Adrenal gland (tissue), 12 donors: ENCODE measurements around the gene CCNK. TPM values are rescaled to one million over a fixed set of nuclear protein-coding genes. Genes with fewer than 3 reads are reported as not detected.

Experiments
- DNase-seq, 7 donors: peaks; one replicate each; pipeline ENCODE4 v3.0.0-alpha.2; 2019 to 2020
- H3K27ac ChIP-seq, 5 donors: fragments of 200-600 bp; sonication (generic) in 4 of 5; 1 replicate in 3 of 5; 2 replicates in 2 of 5; pipeline versions ENCODE4 v1.5.1 to v1.8.0; 2016 to 2020; ENCODE audit warnings: mild to moderate bottlenecking in 1 of 5
- H3K27me3 ChIP-seq: fragments of 200-600 bp; 2 replicates; pipeline ENCODE4 v1.8.0; 2021
- H3K36me3 ChIP-seq, 2 donors: fragments of 200-600 bp; replicated peaks in 1 of 2; 1 replicate in 1 of 2; 2 replicates in 1 of 2; pipeline versions ENCODE4 v1.5.1 to v1.8.0; 2018 to 2022
- H3K4me1 ChIP-seq, 2 donors: fragments of 200-600 bp; replicated peaks in 1 of 2; 1 replicate in 1 of 2; 2 replicates in 1 of 2; pipeline versions ENCODE4 v1.5.1 to v1.8.0; 2018 to 2021
- H3K4me3 ChIP-seq, 4 donors: fragments of 200-600 bp; sonication (generic) in 3 of 4; one replicate each; pipeline ENCODE4 v1.5.1; 2016 to 2018
- H3K9me3 ChIP-seq, 3 donors: fragments of 200-600 bp; sonication (generic) in 1 of 3; replicated peaks in 1 of 3; 1 replicate in 2 of 3; 2 replicates in 1 of 3; pipeline versions ENCODE4 v1.5.1 to v1.8.0; 2016 to 2021
- CTCF ChIP-seq, 6 experiments: fragments of 450-650 bp in 4 of 6; fragments of 200-600 bp in 2 of 6; sonication (generic) in 1 of 6; IDR thresholded peaks; 1 replicate in 5 of 6; 2 replicates in 1 of 6; pipeline versions ENCODE4 v1.5.1 to v1.8.0; 2016 to 2021; ENCODE audit warnings: antibody characterized with exemption in 6 of 6, mild to moderate bottlenecking in 2 of 6, moderate library complexity in 1 of 6
- POLR2A ChIP-seq, 2 donors: fragments of 450-650 bp; IDR thresholded peaks; one replicate each; pipeline ENCODE4 v1.6.1; 2017; ENCODE audit warnings: antibody characterized with exemption in 2 of 2, mild to moderate bottlenecking in 2 of 2, moderate library complexity in 1 of 2
- WGBS, 4 donors: extraction: QIAGEN DNeasy Blood & Tissue Kit in 2 of 4; methylation state at CpG; one replicate each; pipeline versions ENCODE4 v1.1.5 to v1.1.7; 2013 to 2017; 5-methylcytosine and 5-hydroxymethylcytosine counted together
- intact Hi-C, 2 donors: fragments of 100-400 bp; cut with DNase I; formaldehyde crosslinking; loops; one replicate each; pipeline versions ENCODE4 v1.14.1 to v1.15.0; 2022 to 2023
- polyA plus RNA-seq, 3 donors: library from polyadenylated mRNA; stranded (reverse); fragments of 200-250 nt in 2 of 3; fragments of 350-450 nt in 1 of 3; fragmentation: Illumina TruSeq in 1 of 3; extraction: RNeasy Lipid Tissue Mini Kit (QIAGEN cat#74804) in 1 of 3; gene quantifications; one replicate each; pipeline ENCODE4 v1.2.3, GENCODE V29; 2013 to 2014
- total RNA-seq, 9 donors: library from RNA; depleted of rRNA in 4 of 9; stranded (reverse); fragments of >200 nt in 4 of 9; fragments of 120-200 nt in 1 of 9; fragmentation: NEBNext Ultra II Directional in 1 of 9; extraction: Animal tissue kit (Norgen Biotek cat#: 25700) in 1 of 9; gene quantifications; one replicate each; pipeline versions ENCODE4 v1.1.0 to v1.2.4, GENCODE V29; 2013 to 2023
- donor health status: healthy with polysubstance abuse.
- donor health status: Bipolar disorder and iron deficiency.
- donor health status: DM: yes; HTN: yes; CAD: no.
- donor health status: DM: no; HTN: no; CAD: no.
- donor health status: DM: no; HTN: no; CAD: no.
- donor health status: DM: yes; HTN: yes; CAD: no.

The CCNK gene
- total and polyA plus RNA-seq, 12 donors = 9.9 to 44.3 (median 20.2) TPM

GRCh38 chr14:99511421-99512109, 30.4 kb downstream of the CCNK start:
- no peak for TF ChIP-seq POLR2A (IDR thresholded peaks at IDR 0.05)
- TF ChIP-seq CTCF (IDR thresholded peaks at IDR 0.05) = no peak
- Histone ChIP-seq H3K9me3 (no peaks in the 10 kb centered on the region), H3K27ac (peak overlapping the region in 2 of 5 donors; percentile 1 to 34), H3K4me1 (no peaks in the 10 kb centered on the region), H3K36me3 (peaks cover 0 to 68% of the 10 kb centered on the region in 2 donors), H3K27me3 (no peaks in the 10 kb centered on the region), H3K4me3 (no peak overlapping the region)
- peak in 1 of 7 donors; percentile 49 for DNase-seq
- WGBS, 4 donors = 55 to 81% (median 69%) methylated on average over 6 to 12 of the region's 12 CpGs
- intact Hi-C loops = no loop called here

GRCh38 chr14:99512110-99512449, 30.9 kb downstream of the CCNK start:
- H3K36me3 ChIP-seq = peaks cover 0 to 63% of the 10 kb centered on the region in 2 donors
- WGBS, 4 donors = 72 to 76% (median 73%) methylated on average over 10 of the region's 10 CpGs
- intact Hi-C loops = no loop called here

GRCh38 chr14:99512571-99513182, 31.5 kb downstream of the CCNK start:
- Histone ChIP-seq H3K4me1 (no peaks in the 10 kb centered on the region), H3K9me3 (no peaks in the 10 kb centered on the region), H3K27me3 (no peaks in the 10 kb centered on the region), H3K36me3 (peaks cover 0 to 57% of the 10 kb centered on the region in 2 donors), H3K4me3 (no peak overlapping the region), H3K27ac (no peak overlapping the region)
- peak in 2 of 7 donors; percentile 13 to 51 for DNase-seq
- WGBS, 4 donors = 89 to 98% (median 92%) methylated on average over 11 to 16 of the region's 16 CpGs
- intact Hi-C loops = no loop called here
- TF ChIP-seq POLR2A (IDR thresholded peaks at IDR 0.05) = no peak
- no peak for TF ChIP-seq CTCF (IDR thresholded peaks at IDR 0.05)

More at GRCh38 chr14:99512110-99512449, 30.9 kb downstream of the CCNK start:
- peak in 1 of 7 donors; percentile 48 for DNase-seq
- Histone ChIP-seq H3K27ac (peak overlapping the region in 1 of 5 donors; percentile 1), H3K27me3 (no peaks in the 10 kb centered on the region), H3K9me3 (no peaks in the 10 kb centered on the region), H3K4me3 (no peak overlapping the region), H3K4me1 (no peaks in the 10 kb centered on the region)
- no peak for TF ChIP-seq POLR2A (IDR thresholded peaks at IDR 0.05)
- no peak for TF ChIP-seq CTCF (IDR thresholded peaks at IDR 0.05)

GRCh38 chr14:99513183-99513694, 32.0 kb downstream of the CCNK start:
- H3K27me3 ChIP-seq = no peaks in the 10 kb centered on the region
- WGBS, 4 donors = 85 to 95% (median 90%) methylated on average over 8 to 15 of the region's 15 CpGs
- intact Hi-C loops = no loop called here
- H3K36me3 ChIP-seq = peaks cover 0 to 51% of the 10 kb centered on the region in 2 donors
- no peak overlapping the region for H3K27ac ChIP-seq
- no peak overlapping the region for H3K4me3 ChIP-seq
- DNase-seq = peak in 2 of 7 donors; percentile 18 to 53
- peaks cover 0 to 2% of the 10 kb centered on the region in 2 donors for H3K4me1 ChIP-seq
- no peak for TF ChIP-seq CTCF (IDR thresholded peaks at IDR 0.05)
- no peak for TF ChIP-seq POLR2A (IDR thresholded peaks at IDR 0.05)
- H3K9me3 ChIP-seq = no peaks in the 10 kb centered on the region
